Posterior vena cava (tissue), 2 donors: Measurements from ENCODE around the gene DDIT3. TPM values are rescaled to one million over a fixed set of nuclear protein-coding genes. Genes with fewer than 3 reads are reported as not detected.
"Not testable (repeated sequence)": the region's sequence is repeated elsewhere in the genome, so short reads cannot be mapped to it uniquely, and the experiment has no call there.

Experiments
- DNase-seq: peaks from one replicate; pipeline ENCODE4 v3.0.0-alpha.2; 2020; ENCODE audit warnings: low spot score
- intact Hi-C, 2 donors: fragments of 100-400 bp; cut with DNase I; formaldehyde crosslinking; loops; one replicate each; pipeline versions ENCODE4 v1.14.1 to v1.14.2; 2022 to 2023
- long read RNA-seq, 2 donors: library from polyadenylated mRNA; unstranded; transcript quantifications; one replicate each; pipeline ENCODE4 v2.0.0, GENCODE V29; 2020 to 2021
- total RNA-seq, 2 donors: library from RNA; stranded (reverse); fragmentation: NEBNext Ultra II Directional; extraction: Animal tissue kit (Norgen Biotek cat#: 25700); gene quantifications; one replicate each; pipeline ENCODE4 v1.2.1, GENCODE V29; 2021
- donor health status: DM: yes; HTN: yes; CAD: no.
- donor health status: DM: yes; HTN: yes; CAD: no.

The DDIT3 gene
- total RNA-seq = 10 to 100 TPM; 34.0 to 43.8 TPM
- long read RNA-seq, donor 1, transcript DDIT3-201 (4 exons, 906 nt) = major isoform, 6 of 10 reads
- long read RNA-seq, donor 1, partial matches to known transcripts = 3 of 10 reads
- long read RNA-seq, donor 1, other reads (novel, unspliced or antisense) = 0 of 10 reads
- long read RNA-seq, donor 2, transcript DDIT3-205 (3 exons, 951 nt) = minor isoform, 6 of 46 reads
- long read RNA-seq, donor 2, transcript DDIT3-201 (4 exons, 906 nt) = major isoform, 29 of 46 reads
- long read RNA-seq, donor 2, partial matches to known transcripts = 3 of 46 reads
- long read RNA-seq, donor 2, other reads (novel, unspliced or antisense) = 3 of 46 reads

GRCh38 chr12:57520053-57520818, at the start of gene DDIT3:
Gene DDIT3 (minus strand): TSS chr12:57520514. CDS start chr12:57517406, 3,108 bp downstream.
- peak; percentile 100 for DNase-seq
- intact Hi-C loops = no loop called here

GRCh38 chr12:57569858-57570257, 49.5 kb upstream of the DDIT3 start:
- intact Hi-C loops = no loop called here
- DNase-seq = no peak

- intact Hi-C loops = no loop called here
- DNase-seq = no peak
Measured at GRCh38 chr12:57568838-57569237, 48.5 kb upstream of the DDIT3 start.

GRCh38 chr12:57564178-57564740, 43.9 kb upstream of the DDIT3 start:
- intact Hi-C loops = no loop called here
- no peak for DNase-seq

- no peak for DNase-seq
- intact Hi-C loops = no loop called here
Measured at GRCh38 chr12:57563358-57563757, 43.0 kb upstream of the DDIT3 start.

- DNase-seq, intact Hi-C loops: not testable (repeated sequence)
Measured at GRCh38 chr12:57561117-57561516, 40.8 kb upstream of the DDIT3 start.

- DNase-seq = no peak
- intact Hi-C loops = no loop called here
Measured at GRCh38 chr12:57560516-57560915, 40.2 kb upstream of the DDIT3 start.

GRCh38 chr12:57558864-57559263, 38.5 kb upstream of the DDIT3 start:
- intact Hi-C loops = no loop called here
- DNase-seq = no peak

- intact Hi-C loops = no loop called here
- no peak for DNase-seq
Measured at GRCh38 chr12:57554897-57555296, 34.6 kb upstream of the DDIT3 start.

GRCh38 chr12:57554453-57554852, 34.1 kb upstream of the DDIT3 start:
- no peak for DNase-seq
- intact Hi-C loops = no loop called here

GRCh38 chr12:57553343-57554202, 33.3 kb upstream of the DDIT3 start:
- intact Hi-C loops = no loop called here
- no peak for DNase-seq

GRCh38 chr12:57552835-57553313, 32.6 kb upstream of the DDIT3 start:
- intact Hi-C loops = no loop called here
- DNase-seq = peak; percentile 25

GRCh38 chr12:57552306-57552651, 32.0 kb upstream of the DDIT3 start:
- intact Hi-C loops = no loop called here
- no peak for DNase-seq

- intact Hi-C loops = no loop called here
- peak; percentile 24 for DNase-seq
Measured at GRCh38 chr12:57551637-57552305, 31.5 kb upstream of the DDIT3 start.

- DNase-seq = no peak
- intact Hi-C loops = no loop called here
Measured at GRCh38 chr12:57550641-57551549, 30.6 kb upstream of the DDIT3 start.

GRCh38 chr12:57549909-57550640, 29.8 kb upstream of the DDIT3 start, which contains the start of gene KIF5A:
Gene KIF5A (plus strand): TSS chr12:57550044. CDS start chr12:57550272, 228 bp downstream.
- intact Hi-C loops = no loop called here
- DNase-seq = peak; percentile 79
